Spleen (tissue), 11 donors: Measurements from ENCODE around the gene SEMA3A. TPM values are rescaled to one million over a fixed set of nuclear protein-coding genes. Genes with fewer than 3 reads are reported as not detected.

ENCODE experiments used
- DNase-seq: peaks from one replicate; pipeline ENCODE4 v3.0.0-alpha.2; 2020
- H3K27ac ChIP-seq, 8 donors: fragments of 200-600 bp; sonication (generic) in 7 of 8; 1 replicate in 4 of 8; 2 replicates in 4 of 8; pipeline versions ENCODE4 v1.5.0 to v1.8.0; 2016 to 2021; ENCODE audit warnings: inconsistent platforms in 4 of 8, mild to moderate bottlenecking in 4 of 8, moderate library complexity in 1 of 8
- H3K27me3 ChIP-seq, 7 donors: fragments of 200-600 bp; sonication (generic) in 6 of 7; replicated peaks in 1 of 7; 1 replicate in 4 of 7; 2 replicates in 3 of 7; pipeline versions ENCODE4 v1.5.0 to v1.8.0; 2016 to 2021; ENCODE audit warnings: inconsistent platforms in 3 of 7, mild to moderate bottlenecking in 1 of 7
- H3K36me3 ChIP-seq, 6 donors: fragments of 200-600 bp; sonication (generic) in 5 of 6; 1 replicate in 4 of 6; 2 replicates in 2 of 6; pipeline versions ENCODE4 v1.5.0 to v1.8.0; 2016 to 2021; ENCODE audit warnings: inconsistent platforms in 2 of 6
- H3K4me1 ChIP-seq, 6 donors: fragments of 200-600 bp; sonication (generic) in 5 of 6; 1 replicate in 3 of 6; 2 replicates in 3 of 6; pipeline versions ENCODE4 v1.5.0 to v1.8.0; 2016 to 2021; ENCODE audit warnings: inconsistent platforms in 3 of 6
- H3K4me3 ChIP-seq, 8 donors: fragments of 200-600 bp; sonication (generic) in 7 of 8; 1 replicate in 4 of 8; 2 replicates in 4 of 8; pipeline versions ENCODE4 v1.5.0 to v1.8.0; 2016 to 2021; ENCODE audit warnings: inconsistent platforms in 4 of 8, mild to moderate bottlenecking in 4 of 8, moderate library complexity in 2 of 8
- H3K9me3 ChIP-seq, 8 donors: fragments of 200-600 bp; sonication (generic) in 7 of 8; 1 replicate in 4 of 8; 2 replicates in 4 of 8; pipeline versions ENCODE4 v1.5.0 to v1.8.0; 2016 to 2021; ENCODE audit warnings: inconsistent platforms in 4 of 8
- POLR2A ChIP-seq, 3 donors: fragments of 450-650 bp; IDR thresholded peaks; one replicate each; pipeline ENCODE4 v1.5.1; 2017; ENCODE audit warnings: antibody characterized with exemption in 3 of 3, mild to moderate bottlenecking in 1 of 3
- POLR2AphosphoS5 ChIP-seq, 3 donors: sonication (generic); formaldehyde crosslinking; IDR thresholded peaks; one replicate each; pipeline ENCODE4 v1.5.1; 2017; ENCODE audit warnings: antibody characterized with exemption in 3 of 3
- WGBS, 5 donors: extraction: QIAGEN DNeasy Blood & Tissue Kit in 3 of 5; methylation state at CpG; one replicate each; pipeline versions ENCODE4 v1.1.5 to v1.1.7; 2013 to 2018; 5-methylcytosine and 5-hydroxymethylcytosine counted together
- intact Hi-C: fragments of 100-400 bp; cut with DNase I; formaldehyde crosslinking; loops from one replicate; pipeline ENCODE4 v1.15.0; 2023; ENCODE audit warnings: low total_unique reads
- polyA plus RNA-seq, 3 donors: library from polyadenylated mRNA; stranded (reverse); fragments of 200-250 nt; gene quantifications; one replicate each; pipeline ENCODE4 v1.2.1, GENCODE V29; 2013
- total RNA-seq, 7 donors: library from RNA; depleted of rRNA in 3 of 7; stranded (reverse); fragments of >200 nt in 3 of 7; fragmentation: NEBNext Ultra II Directional in 4 of 7; extraction: Animal tissue kit (Norgen Biotek cat#: 25700) in 4 of 7; gene quantifications; one replicate each; pipeline versions ENCODE4 v1.1.0 to v1.2.1, GENCODE V29; 2016 to 2021
- TF ChIP-seq, protein P1 (sequence below), 11 experiments: fragments of 200-600 bp in 7 of 11; fragments of 450-650 bp in 4 of 11; sonication (generic) in 4 of 11; IDR thresholded peaks in 8 of 11; conservative IDR thresholded peaks in 3 of 11; 1 replicate in 7 of 11; 2 replicates in 4 of 11; pipeline versions ENCODE4 v1.4.0 to v1.8.0; 2016 to 2021; ENCODE audit warnings: antibody characterized with exemption in 11 of 11, inconsistent platforms in 4 of 11, mild to moderate bottlenecking in 1 of 11
- donor health status: healthy with polysubstance abuse.
- donor health status: DM: no; HTN: no; CAD: no; lungs with moderate emphysema.
- donor health status: DM: no; HTN: no; CAD: no.
- donor health status: Bipolar disorder and iron deficiency.
- donor health status: healthy.
- donor health status: DM: no; HTN: no; CAD: no.
- donor health status: DM: yes; HTN: yes; CAD: no.

The SEMA3A gene
- total and polyA plus RNA-seq, 10 donors: 1.1 to 48.5 (median 15.3) TPM

DNA sequence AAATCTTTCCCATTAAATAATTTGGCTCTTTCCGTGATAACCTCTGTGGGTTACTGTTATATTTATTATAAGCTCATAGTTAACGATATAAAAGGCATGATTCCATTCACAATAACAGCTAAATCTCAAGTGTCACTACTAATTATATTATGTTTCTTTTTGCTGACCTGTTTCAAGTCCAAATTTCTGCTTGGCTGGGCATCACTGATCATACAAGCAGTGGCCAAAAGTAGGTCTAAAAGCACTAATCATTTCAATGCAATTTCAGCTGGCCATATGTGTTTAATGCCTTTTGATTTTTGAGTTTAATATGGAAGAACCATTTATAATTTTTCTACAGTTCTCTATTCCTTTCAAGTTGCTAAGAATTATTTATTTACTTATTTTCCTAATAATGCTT is 110.7 kb downstream of the SEMA3A start:
- intact Hi-C loops: no loop called here
- 76 to 85% (median 84%) methylated on average over 2 of the region's 2 CpGs for WGBS, 5 donors
- TF ChIP-seq POLR2AphosphoS5 (IDR thresholded peaks at IDR 0.05): no peak
- no peak for TF ChIP-seq POLR2A (IDR thresholded peaks at IDR 0.05)
- TF ChIP-seq, protein P1, sequence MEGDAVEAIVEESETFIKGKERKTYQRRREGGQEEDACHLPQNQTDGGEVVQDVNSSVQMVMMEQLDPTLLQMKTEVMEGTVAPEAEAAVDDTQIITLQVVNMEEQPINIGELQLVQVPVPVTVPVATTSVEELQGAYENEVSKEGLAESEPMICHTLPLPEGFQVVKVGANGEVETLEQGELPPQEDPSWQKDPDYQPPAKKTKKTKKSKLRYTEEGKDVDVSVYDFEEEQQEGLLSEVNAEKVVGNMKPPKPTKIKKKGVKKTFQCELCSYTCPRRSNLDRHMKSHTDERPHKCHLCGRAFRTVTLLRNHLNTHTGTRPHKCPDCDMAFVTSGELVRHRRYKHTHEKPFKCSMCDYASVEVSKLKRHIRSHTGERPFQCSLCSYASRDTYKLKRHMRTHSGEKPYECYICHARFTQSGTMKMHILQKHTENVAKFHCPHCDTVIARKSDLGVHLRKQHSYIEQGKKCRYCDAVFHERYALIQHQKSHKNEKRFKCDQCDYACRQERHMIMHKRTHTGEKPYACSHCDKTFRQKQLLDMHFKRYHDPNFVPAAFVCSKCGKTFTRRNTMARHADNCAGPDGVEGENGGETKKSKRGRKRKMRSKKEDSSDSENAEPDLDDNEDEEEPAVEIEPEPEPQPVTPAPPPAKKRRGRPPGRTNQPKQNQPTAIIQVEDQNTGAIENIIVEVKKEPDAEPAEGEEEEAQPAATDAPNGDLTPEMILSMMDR (IDR thresholded peaks at IDR 0.05 in 8 of 11, conservative IDR thresholded peaks at IDR 0.05 in 3 of 11): no peak

DNA sequence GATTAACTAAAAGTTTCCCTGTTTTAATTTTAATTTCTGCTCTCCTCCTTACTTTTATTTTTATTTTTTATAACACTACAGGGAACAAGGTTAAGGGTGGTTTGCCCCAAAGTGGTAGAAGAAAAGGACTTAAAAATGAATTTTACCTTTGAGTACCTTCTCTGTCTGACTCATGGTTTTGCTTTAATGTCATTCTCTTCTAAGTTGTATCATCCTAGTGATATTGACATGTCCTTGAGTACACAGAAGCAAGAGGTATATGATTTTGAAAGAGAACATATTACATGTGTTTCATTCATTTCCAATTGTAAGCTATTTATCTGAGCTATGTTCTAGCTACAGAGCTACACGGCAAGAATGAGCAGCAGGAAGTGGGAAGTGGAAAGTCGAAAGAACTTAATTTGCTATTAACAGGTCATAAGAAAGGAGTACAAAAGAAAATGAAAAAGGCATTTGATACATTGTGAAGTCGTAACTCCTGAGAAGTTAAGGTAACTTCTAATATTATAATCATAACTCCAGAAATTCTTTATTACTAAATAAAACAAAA is 112.5 kb downstream of the SEMA3A start:
- H3K9me3 ChIP-seq: no peaks in the 10 kb centered on the region
- no peaks in the 10 kb centered on the region for H3K36me3 ChIP-seq
- H3K4me1 ChIP-seq: no peaks in the 10 kb centered on the region
- H3K4me3 ChIP-seq: no peak overlapping the region
- no peak for TF ChIP-seq POLR2AphosphoS5 (IDR thresholded peaks at IDR 0.05)
- no peak for TF ChIP-seq POLR2A (IDR thresholded peaks at IDR 0.05)
- TF ChIP-seq, protein P1 (IDR thresholded peaks at IDR 0.05 in 8 of 11, conservative IDR thresholded peaks at IDR 0.05 in 3 of 11): no peak
- no peaks in the 10 kb centered on the region for H3K27me3 ChIP-seq
- intact Hi-C loops: no loop called here
- no peak overlapping the region for H3K27ac ChIP-seq
- DNase-seq: no peak
- WGBS, 5 donors: 40 to 50% (median 46%) methylated on average over 3 of the region's 3 CpGs

More for the DNA sequence above, 110.7 kb downstream of the SEMA3A start:
- no peak overlapping the region for H3K4me3 ChIP-seq
- no peak overlapping the region for H3K27ac ChIP-seq
- no peaks in the 10 kb centered on the region for H3K4me1 ChIP-seq
- no peaks in the 10 kb centered on the region for H3K36me3 ChIP-seq
- H3K9me3 ChIP-seq: no peaks in the 10 kb centered on the region
- DNase-seq: no peak
- no peaks in the 10 kb centered on the region for H3K27me3 ChIP-seq

DNA sequence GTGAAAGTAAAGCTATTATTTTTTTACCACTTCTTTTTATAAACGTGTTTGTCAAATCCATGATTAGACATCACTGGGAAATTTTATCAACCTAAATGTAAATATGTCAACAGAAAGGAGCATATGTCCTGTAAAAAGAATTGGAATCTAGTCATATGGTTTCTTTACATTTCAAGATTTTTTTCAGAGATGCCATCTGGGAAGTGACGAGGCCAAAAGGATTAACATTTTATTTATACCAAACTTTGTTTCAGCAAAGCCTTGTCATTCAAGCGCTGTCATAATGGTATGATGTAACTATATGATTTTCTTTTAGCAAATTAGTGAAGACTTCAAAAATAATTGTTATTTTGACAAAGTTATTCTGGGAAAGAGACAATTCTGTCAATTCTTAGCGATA is 117.3 kb downstream of the SEMA3A start:
- intact Hi-C loops: no loop called here
- 87 to 93% (median 91%) methylated on average over 4 of the region's 4 CpGs for WGBS, 5 donors
- DNase-seq: no peak
- H3K27ac ChIP-seq: no peak overlapping the region
- H3K9me3 ChIP-seq: no peaks in the 10 kb centered on the region
- no peak for TF ChIP-seq POLR2A (IDR thresholded peaks at IDR 0.05)
- TF ChIP-seq, protein P1 (IDR thresholded peaks at IDR 0.05 in 8 of 11, conservative IDR thresholded peaks at IDR 0.05 in 3 of 11): no peak
- H3K27me3 ChIP-seq: no peaks in the 10 kb centered on the region
- no peaks in the 10 kb centered on the region for H3K4me1 ChIP-seq
- no peaks in the 10 kb centered on the region for H3K36me3 ChIP-seq
- no peak overlapping the region for H3K4me3 ChIP-seq

DNA sequence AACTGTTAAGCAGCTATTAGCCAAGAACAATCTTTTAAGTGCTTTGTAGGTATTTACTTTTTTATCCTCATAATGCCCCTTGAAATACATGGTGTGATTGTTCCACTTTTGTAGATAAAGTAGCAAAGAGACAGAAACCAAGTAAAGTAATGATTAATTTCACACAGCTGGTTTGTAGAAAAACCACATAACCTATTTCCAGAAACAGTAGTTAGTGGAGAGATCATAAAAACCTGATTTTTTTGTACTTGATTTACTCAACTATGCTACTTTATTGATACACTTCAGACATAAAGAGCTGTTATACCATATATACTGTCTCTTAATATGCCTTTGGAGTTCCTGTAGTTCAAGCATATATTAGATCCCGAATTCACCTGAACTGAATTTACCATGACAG is 118.4 kb downstream of the SEMA3A start:
- Histone ChIP-seq H3K27ac (no peak overlapping the region), H3K36me3 (no peaks in the 10 kb centered on the region), H3K4me3 (no peak overlapping the region), H3K27me3 (no peaks in the 10 kb centered on the region), H3K9me3 (no peaks in the 10 kb centered on the region), H3K4me1 (no peaks in the 10 kb centered on the region)
- DNase-seq: no peak
- intact Hi-C loops: no loop called here
- TF ChIP-seq, protein P1 (IDR thresholded peaks at IDR 0.05 in 8 of 11, conservative IDR thresholded peaks at IDR 0.05 in 3 of 11): no peak
- TF ChIP-seq POLR2AphosphoS5 (IDR thresholded peaks at IDR 0.05) (no peak), POLR2A (IDR thresholded peaks at IDR 0.05) (no peak)
- WGBS, 5 donors: 80 to 96% (median 93%) methylated on average over 1 of the region's 1 CpG
